BLaER1 treated with 17β-estradiol and CSF1 and Interleukin-3, amounts not matched to agents 10 nM and 100 nM (cell line): Measurements from ENCODE around the gene LMAN2L.

ENCODE experiments used
- H3K27ac ChIP-seq, 11 experiments: shearing (Covaris generic); formaldehyde crosslinking; 2 replicates each; pipeline ENCODE4 v1.8.1; 2022
- H3K27me3 ChIP-seq, 11 experiments: shearing (Covaris generic); formaldehyde crosslinking; 2 replicates each; pipeline ENCODE4 v1.8.1; 2022
- H3K36me3 ChIP-seq, 11 experiments: shearing (Covaris generic); formaldehyde crosslinking; 2 replicates each; pipeline ENCODE4 v1.8.1; 2022
- H3K4me1 ChIP-seq, 10 experiments: shearing (Covaris generic); formaldehyde crosslinking; 2 replicates each; pipeline ENCODE4 v1.8.1; 2022
- H3K4me2 ChIP-seq, 11 experiments: shearing (Covaris generic); formaldehyde crosslinking; 2 replicates each; pipeline ENCODE4 v1.8.1; 2022
- H3K4me3 ChIP-seq, 10 experiments: shearing (Covaris generic); formaldehyde crosslinking; 2 replicates each; pipeline ENCODE4 v1.8.1; 2022
- H3K9ac ChIP-seq, 11 experiments: shearing (Covaris generic); formaldehyde crosslinking; 2 replicates each; pipeline ENCODE4 v1.8.1; 2022
- H3K9me3 ChIP-seq, 11 experiments: shearing (Covaris generic); formaldehyde crosslinking; replicated peaks in 1 of 11; 2 replicates each; pipeline ENCODE4 v1.8.1; 2022
- H4K20me1 ChIP-seq, 11 experiments: shearing (Covaris generic); formaldehyde crosslinking; 2 replicates each; pipeline ENCODE4 v1.8.1; 2022
- Cebpa-rat ChIP-seq, 11 experiments: shearing (Covaris generic); IDR thresholded peaks; 2 replicates each; pipeline ENCODE4 v1.8.1; 2022

Gene LMAN2L

GRCh38 chr2:96754317-96754716, 14.5 kb upstream of the LMAN2L start:
- no peak overlapping the region for H3K4me3 ChIP-seq
- H3K4me1 ChIP-seq, result peaks cover 0 to 13% (median 3%) of the 10 kb centered on the region in 10 experiments; a peak in 11 of 20 replicates

GRCh38 chr2:96753661-96754282, 13.9 kb upstream of the LMAN2L start:
- Histone ChIP-seq H3K27ac (no peak overlapping the region), H3K4me1 (peaks cover 0 to 10% (median 0%) of the 10 kb centered on the region in 10 experiments; a peak in 8 of 20 replicates), H3K36me3 (no peaks in the 10 kb centered on the region), H3K9me3 (no peaks in the 10 kb centered on the region), H3K4me2 (no peak overlapping the region), H3K4me3 (no peak overlapping the region), H4K20me1 (no peaks in the 10 kb centered on the region), H3K27me3 (no peaks in the 10 kb centered on the region), H3K9ac (no peak overlapping the region)
- TF ChIP-seq Cebpa-rat (IDR thresholded peaks at IDR 0.05), result no peak

More at GRCh38 chr2:96754317-96754716, 14.5 kb upstream of the LMAN2L start:
- Histone ChIP-seq H3K27ac (no peak overlapping the region), H4K20me1 (no peaks in the 10 kb centered on the region), H3K9me3 (no peaks in the 10 kb centered on the region), H3K9ac (no peak overlapping the region), H3K27me3 (no peaks in the 10 kb centered on the region), H3K4me2 (no peak overlapping the region), H3K36me3 (no peaks in the 10 kb centered on the region)
- TF ChIP-seq Cebpa-rat (IDR thresholded peaks at IDR 0.05), result no peak

DNA sequence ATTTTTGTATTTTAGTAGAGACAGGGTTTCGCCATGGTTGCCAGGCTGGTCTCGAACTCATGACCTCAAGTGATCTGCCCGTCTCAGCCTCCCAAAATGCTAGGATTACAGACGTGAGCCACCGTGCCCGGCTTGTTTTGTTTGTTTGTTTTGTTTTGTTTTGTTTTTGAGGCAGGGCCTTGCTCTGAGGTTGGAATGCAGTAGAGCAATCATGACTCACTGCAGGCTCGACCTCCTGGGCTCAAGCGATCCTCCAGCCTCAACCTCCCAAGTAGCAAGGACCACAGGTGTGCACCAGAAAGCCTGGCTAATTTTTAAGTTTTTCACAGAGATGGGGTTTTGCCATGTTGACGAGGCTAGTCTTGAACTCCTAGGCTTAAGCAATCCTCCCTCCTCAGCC, 11.9 kb upstream of the LMAN2L start:
- Histone ChIP-seq H3K4me3 (no peak overlapping the region), H3K4me1 (peaks cover 9 to 23% (median 18%) of the 10 kb centered on the region in 10 experiments), H3K27ac (no peak overlapping the region), H3K9me3 (no peaks in the 10 kb centered on the region), H3K36me3 (no peaks in the 10 kb centered on the region), H4K20me1 (no peaks in the 10 kb centered on the region), H3K9ac (no peak overlapping the region), H3K27me3 (no peaks in the 10 kb centered on the region), H3K4me2 (no peak overlapping the region)
- TF ChIP-seq Cebpa-rat (IDR thresholded peaks at IDR 0.05), result no peak

DNA sequence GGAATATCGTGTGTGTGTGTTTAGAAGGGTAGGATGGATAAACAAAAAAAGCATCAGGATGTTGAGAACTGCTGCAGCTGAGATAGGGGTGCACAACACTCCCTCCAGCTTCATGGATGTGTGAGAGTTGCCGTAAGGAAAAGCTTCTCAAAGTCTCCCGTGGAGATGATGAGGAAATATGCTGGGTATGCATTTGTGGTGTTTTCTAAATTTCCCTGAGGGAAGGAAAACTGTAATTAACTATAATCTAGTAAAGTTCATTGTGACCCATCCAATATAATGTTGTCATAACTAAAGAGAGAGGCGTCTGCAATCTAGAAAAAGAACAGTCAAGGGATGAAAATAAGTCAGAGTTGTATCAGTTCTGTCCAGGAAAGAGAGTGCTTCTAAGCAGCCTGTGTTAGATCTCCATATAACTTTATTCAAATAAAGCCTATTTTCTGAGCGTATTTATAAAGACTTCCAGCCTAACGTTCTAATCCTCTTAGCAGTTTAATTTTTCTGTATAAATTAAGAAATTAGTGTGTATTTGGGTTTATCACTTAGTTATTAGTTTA, 7.3 kb upstream of the LMAN2L start:
- Histone ChIP-seq H3K9ac (peak overlapping the region in 4 of 11 experiments; percentile 9 to 35 (median 24); a peak in 3 of 22 replicates), H3K4me3 (no peak overlapping the region), H3K4me1 (peaks cover 9 to 38% (median 22%) of the 10 kb centered on the region in 10 experiments), H3K36me3 (no peaks in the 10 kb centered on the region), H3K9me3 (no peaks in the 10 kb centered on the region), H3K27ac (peak overlapping the region in 9 of 11 experiments; percentile 37 to 66 (median 51); a peak in 16 of 22 replicates), H4K20me1 (no peaks in the 10 kb centered on the region), H3K4me2 (peak overlapping the region; percentile 19 to 82 (median 72); a peak in 19 of 22 replicates), H3K27me3 (no peaks in the 10 kb centered on the region)
- TF ChIP-seq Cebpa-rat (IDR thresholded peaks at IDR 0.05), result no peak

GRCh38 chr2:96739076-96739632, 710 bp downstream of the LMAN2L start:
- H3K4me2 ChIP-seq, result peak overlapping the region; percentile 83 to 98 (median 92)
- peaks cover 0 to 2% (median 0%) of the 10 kb centered on the region in 11 experiments; a peak in 1 of 22 replicates for H4K20me1 ChIP-seq
- no peaks in the 10 kb centered on the region for H3K27me3 ChIP-seq
- H3K9ac ChIP-seq, result peak overlapping the region; percentile 76 to 88 (median 84)
- peaks cover 32 to 48% (median 41%) of the 10 kb centered on the region in 10 experiments for H3K4me1 ChIP-seq
- no peaks in the 10 kb centered on the region for H3K9me3 ChIP-seq
- peak overlapping the region; percentile 44 to 85 (median 76) for H3K27ac ChIP-seq
- no peak for TF ChIP-seq Cebpa-rat (IDR thresholded peaks at IDR 0.05)
- H3K36me3 ChIP-seq, result peaks cover 20 to 36% (median 29%) of the 10 kb centered on the region in 11 experiments
- peak overlapping the region; percentile 78 to 92 (median 82) for H3K4me3 ChIP-seq

DNA sequence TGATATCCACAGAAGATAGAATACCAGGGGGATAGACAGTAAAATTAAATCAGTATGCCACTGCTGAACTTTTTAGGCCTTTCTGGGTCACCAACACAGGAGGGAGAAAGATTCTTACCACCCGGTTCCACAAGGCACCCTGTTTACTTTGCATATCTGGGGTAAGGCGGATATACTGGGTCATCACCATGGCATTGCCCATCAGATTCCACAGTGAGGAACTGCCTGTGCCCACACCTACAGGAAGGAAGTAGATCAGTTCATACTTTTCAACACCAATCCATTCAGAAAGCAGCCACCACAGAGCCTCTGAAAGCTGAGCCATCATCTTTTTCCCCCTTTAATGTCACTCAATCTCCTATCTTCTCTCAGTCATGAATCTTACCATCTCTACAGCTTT, 2.0 kb downstream of the LMAN2L start:
- peak overlapping the region in 4 of 11 experiments; percentile 16 to 40 (median 24); a peak in 2 of 22 replicates for H3K9ac ChIP-seq
- 0 out of 22 replicates have a peak overlapping the region, but pooled peaks of 1 of the 11 experiments have one; percentile 5 for H3K27ac ChIP-seq
- peak overlapping the region; percentile 83 to 98 (median 92) for H3K4me2 ChIP-seq
- H3K36me3 ChIP-seq, result peaks cover 34 to 49% (median 43%) of the 10 kb centered on the region in 11 experiments
- H3K9me3 ChIP-seq, result no peaks in the 10 kb centered on the region
- H4K20me1 ChIP-seq, result peaks cover 0 to 7% (median 0%) of the 10 kb centered on the region in 11 experiments; a peak in 1 of 22 replicates
- no peaks in the 10 kb centered on the region for H3K27me3 ChIP-seq
- peaks cover 31 to 48% (median 39%) of the 10 kb centered on the region in 10 experiments for H3K4me1 ChIP-seq
- TF ChIP-seq Cebpa-rat (IDR thresholded peaks at IDR 0.05), result no peak
- H3K4me3 ChIP-seq, result peak overlapping the region in 2 of 10 experiments; percentile 15 to 92; a peak in 1 of 20 replicates

- peaks cover 0 to 7% (median 0%) of the 10 kb centered on the region in 11 experiments; a peak in 1 of 22 replicates for H4K20me1 ChIP-seq
- H3K36me3 ChIP-seq, result peaks cover 39 to 55% (median 49%) of the 10 kb centered on the region in 11 experiments
- no peaks in the 10 kb centered on the region for H3K9me3 ChIP-seq
- no peak overlapping the region for H3K9ac ChIP-seq
- no peak overlapping the region for H3K4me3 ChIP-seq
- no peak overlapping the region; a peak in 1 of 22 replicates for H3K4me2 ChIP-seq
- H3K27ac ChIP-seq, result no peak overlapping the region
- no peaks in the 10 kb centered on the region for H3K27me3 ChIP-seq
- TF ChIP-seq Cebpa-rat (IDR thresholded peaks at IDR 0.05), result no peak
- peaks cover 27 to 48% (median 35%) of the 10 kb centered on the region in 10 experiments for H3K4me1 ChIP-seq
These were observed 2.6 kb downstream of the LMAN2L start for GRCh38 chr2:96737251-96737650.

DNA sequence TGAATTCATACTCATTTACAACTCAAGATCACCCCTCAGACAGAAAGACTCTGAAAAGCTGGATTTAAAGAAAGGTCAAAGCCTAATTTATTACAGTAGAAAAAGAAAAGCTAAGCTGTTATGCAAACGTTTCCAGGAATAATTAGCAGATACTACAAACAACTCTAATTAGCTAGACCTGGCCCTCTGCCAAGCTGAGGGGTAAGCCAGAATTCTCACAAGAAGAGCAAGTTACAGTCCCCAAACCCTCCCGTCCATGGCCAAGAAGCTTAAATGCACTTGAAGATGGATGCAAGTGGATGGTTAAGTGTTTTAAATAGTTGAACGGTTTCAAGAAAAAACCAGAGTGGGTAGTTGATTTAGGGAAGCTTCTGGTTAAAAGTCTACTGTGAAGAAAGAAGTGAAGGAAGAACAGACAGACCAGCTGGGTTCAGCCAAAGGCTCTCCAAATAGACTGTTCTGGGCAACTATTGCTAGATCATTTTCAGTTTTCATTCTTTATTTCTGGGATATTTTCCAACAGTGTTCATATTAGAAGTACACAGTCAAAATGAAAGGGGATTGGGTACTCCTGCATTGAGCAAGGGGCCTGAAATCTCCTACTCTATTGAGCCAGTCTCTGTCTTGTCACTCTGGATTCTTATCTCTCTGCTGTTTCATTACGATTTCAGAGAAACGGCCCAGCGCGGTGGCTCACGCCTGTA, 4.8 kb downstream of the LMAN2L start:
- no peaks in the 10 kb centered on the region for H3K27me3 ChIP-seq
- peaks cover 61 to 77% (median 71%) of the 10 kb centered on the region in 11 experiments for H3K36me3 ChIP-seq
- no peak for TF ChIP-seq Cebpa-rat (IDR thresholded peaks at IDR 0.05)
- no peak overlapping the region; a peak in 1 of 22 replicates for H3K9ac ChIP-seq
- H3K4me2 ChIP-seq, result no peak overlapping the region
- peaks cover 20 to 38% (median 28%) of the 10 kb centered on the region in 10 experiments for H3K4me1 ChIP-seq
- H3K9me3 ChIP-seq, result no peaks in the 10 kb centered on the region
- H4K20me1 ChIP-seq, result peaks cover 0 to 7% (median 0%) of the 10 kb centered on the region in 11 experiments; a peak in 1 of 22 replicates
- H3K27ac ChIP-seq, result no peak overlapping the region
- H3K4me3 ChIP-seq, result no peak overlapping the region
